T47D (cell line): Measurements from ENCODE around the gene RNU1-2.
"Not testable (repeated sequence)": the region's sequence is repeated elsewhere in the genome, so short reads cannot be mapped to it uniquely, and the experiment has no call there.

Source experiments
- DNase-seq, 2 experiments: peaks; one replicate each; pipeline versions ENCODE4 v3.0.0 to v3.0.0-alpha.2; 2011 to 2012; ENCODE audit warnings: low read depth in 1 of 2, low spot score in 1 of 2
- JUND ChIP-seq: IDR thresholded peaks from 2 replicates; pipeline ENCODE4 v1.6.1; 2012; ENCODE audit warnings: low read depth
- in situ Hi-C: cut with HindIII; loops from 2 replicates; pipeline ENCODE4 v1.10.0; 2016; ENCODE audit warnings: low sequenced_read_pairs, low pct_unique_long_range_greater_than_20kb

RNU1-2 gene

GRCh38 chr1:16924216-16924918 lies 28.6 kb downstream of the RNU1-2 start:
- no peak for DNase-seq
- TF ChIP-seq JUND, result no peak
- in situ Hi-C loops, result no loop called here

- no peak for DNase-seq
- no peak for TF ChIP-seq JUND
- in situ Hi-C loops, result no loop called here
Observed at GRCh38 chr1:16924919-16925477, 29.2 kb downstream of the RNU1-2 start.

DNA sequence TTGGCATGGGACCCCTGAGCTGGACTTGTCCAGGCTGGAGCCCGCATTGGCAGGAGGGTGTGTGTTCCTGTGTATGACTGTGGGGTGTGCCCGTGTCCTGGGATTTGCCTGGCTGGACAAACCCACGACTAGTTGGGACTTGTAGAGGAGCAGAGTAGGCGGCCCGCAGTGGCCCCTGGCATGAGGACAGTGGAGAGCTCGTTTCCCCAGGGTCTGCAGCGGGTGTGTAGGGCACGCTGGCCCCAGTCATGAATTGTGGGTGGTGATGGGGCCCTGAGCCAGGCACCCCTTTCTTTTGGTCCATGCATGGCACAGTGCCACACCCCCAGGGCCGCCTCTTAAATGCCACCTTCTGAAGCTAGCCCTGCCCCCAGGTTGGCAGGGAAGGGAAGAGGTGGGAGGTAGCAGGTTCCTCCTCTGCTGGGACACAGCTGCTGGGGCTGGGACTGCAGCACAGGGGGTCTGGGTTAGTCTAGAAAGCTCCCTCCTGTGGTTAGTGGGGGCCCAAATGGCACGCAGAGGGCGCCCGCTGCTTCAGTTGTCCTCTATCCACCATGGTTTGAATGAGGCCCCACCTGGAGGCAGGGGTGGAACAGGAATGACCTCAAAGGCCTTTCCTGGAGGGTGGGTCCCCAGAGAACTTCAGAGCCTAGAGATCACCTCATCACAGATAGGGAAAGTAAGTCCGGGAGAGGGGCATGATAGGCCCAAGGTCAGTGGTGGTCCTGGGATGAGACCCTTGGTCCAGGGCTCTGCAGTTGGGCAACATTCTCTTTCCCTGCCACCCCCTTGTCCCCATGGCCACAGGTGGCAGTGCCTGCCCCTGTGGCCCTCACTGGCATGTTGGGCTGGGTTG lies 30.1 kb downstream of the RNU1-2 start:
- DNase-seq, result peak; percentile 62 to 69
- in situ Hi-C loops, result no loop called here
- no peak for TF ChIP-seq JUND

- DNase-seq, result no peak
- in situ Hi-C loops, result no loop called here
- no peak for TF ChIP-seq JUND
Observed at GRCh38 chr1:16926491-16927073, 30.8 kb downstream of the RNU1-2 start.

DNA sequence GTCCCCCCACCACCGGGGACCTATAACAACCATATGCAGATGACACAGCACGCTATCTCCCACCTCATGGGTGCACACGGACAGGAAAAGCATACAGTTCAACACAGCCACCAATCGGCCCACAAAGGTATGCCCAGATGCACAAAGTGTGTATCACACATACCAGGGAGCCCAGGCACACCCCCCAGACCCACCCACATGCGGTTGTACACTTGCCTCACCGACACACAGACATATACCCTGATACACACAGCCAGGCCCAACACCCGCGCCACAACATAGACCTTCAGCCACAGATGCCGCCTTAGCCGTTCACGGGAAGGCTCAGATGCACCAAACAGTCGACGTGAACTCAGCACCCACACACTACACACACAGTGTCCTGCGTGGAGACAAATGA lies 31.5 kb downstream of the RNU1-2 start:
- in situ Hi-C loops, result no loop called here
- no peak for TF ChIP-seq JUND
- no peak for DNase-seq

DNA sequence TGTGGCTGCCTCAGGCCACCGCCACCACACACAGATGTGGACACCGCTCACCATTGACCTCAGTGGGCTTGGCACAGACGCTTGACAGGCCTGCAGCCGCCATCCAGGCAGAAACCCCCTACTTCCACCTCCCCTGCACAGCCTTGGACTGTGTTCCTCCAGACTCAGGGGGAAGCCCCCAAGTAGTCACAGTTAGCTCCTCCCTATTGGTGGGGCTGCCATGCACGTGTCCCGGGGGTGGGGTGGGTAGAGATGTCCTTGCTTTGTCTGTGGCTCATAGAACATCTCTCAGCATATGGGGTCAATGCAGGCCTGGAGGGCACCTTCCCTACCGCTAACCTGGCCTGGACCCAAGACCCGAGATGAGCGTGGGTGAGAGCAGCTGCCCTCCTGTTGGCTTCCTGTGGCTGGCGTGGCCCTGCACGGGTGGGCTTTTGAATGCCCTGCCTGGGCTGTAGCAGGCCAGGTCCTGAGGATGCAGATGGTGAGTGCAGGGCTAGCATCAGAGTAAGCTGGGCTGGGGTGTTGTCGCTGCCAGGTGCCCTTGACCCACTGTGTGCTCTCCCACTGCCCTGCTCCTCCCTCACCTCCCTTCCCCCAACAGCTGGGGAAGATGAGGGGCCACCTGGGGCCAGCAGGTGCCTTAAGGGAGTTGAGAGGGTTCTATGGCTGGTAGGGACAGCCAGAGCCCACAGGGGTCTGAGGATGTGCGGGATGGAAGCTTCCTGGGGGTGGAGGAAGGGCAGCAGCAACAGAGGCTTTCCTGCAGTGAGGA lies 32.1 kb downstream of the RNU1-2 start:
- in situ Hi-C loops, result no loop called here
- no peak for DNase-seq
- no peak for TF ChIP-seq JUND

- DNase-seq, in situ Hi-C loops: not testable (repeated sequence)
Observed at GRCh38 chr1:16929146-16930041, 33.6 kb downstream of the RNU1-2 start.

DNA sequence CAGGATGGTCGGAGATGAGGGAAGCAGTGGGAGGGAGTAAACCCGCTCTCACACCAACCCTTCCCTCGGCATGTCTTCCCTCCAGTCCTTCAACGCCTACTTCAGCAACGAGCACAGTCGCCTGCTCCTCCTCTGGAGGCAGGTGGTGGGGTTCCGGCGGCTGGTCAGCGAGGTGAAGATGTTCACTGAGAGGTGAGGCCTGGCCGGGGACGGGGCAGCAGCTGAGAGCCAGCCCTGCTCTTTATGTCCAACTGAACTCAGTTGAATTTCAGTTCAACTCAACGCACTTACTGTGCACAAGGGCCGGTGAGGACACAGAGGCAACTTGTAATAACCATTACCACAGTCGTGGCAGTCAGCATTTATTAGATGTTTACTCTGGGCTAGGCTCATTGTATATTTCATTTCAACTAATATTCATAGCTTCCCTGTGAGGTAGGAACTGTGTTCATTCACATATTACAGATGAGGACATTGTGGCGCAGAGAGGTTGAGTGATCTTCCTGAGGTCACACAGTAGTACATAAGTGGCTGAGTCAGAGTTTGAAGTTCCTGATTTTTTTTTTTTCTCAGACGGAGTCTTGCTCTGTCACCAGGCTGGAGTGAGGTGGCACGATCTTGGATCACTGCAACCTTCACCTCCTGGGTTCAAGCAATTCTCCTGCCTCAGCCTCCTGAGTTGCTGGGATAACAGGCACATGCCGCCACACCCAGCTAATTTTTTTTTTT lies 35.6 kb downstream of the RNU1-2 start:
- DNase-seq, in situ Hi-C loops: not testable (repeated sequence)

- DNase-seq, in situ Hi-C loops: not testable (repeated sequence)
Observed at GRCh38 chr1:16933945-16934344, 38.2 kb downstream of the RNU1-2 start.

- DNase-seq, in situ Hi-C loops: not testable (repeated sequence)
Observed at GRCh38 chr1:16936580-16936979, 40.8 kb downstream of the RNU1-2 start.
